Stimulated activated CD8-positive, alpha-beta memory T cell treated with anti-CD3 and anti-CD28 coated beads, Interleukin-15, amount 100 ng/mL, for 4 hours (primary cell): ENCODE measurements around the gene PRR19.
"Not testable (repeated sequence)": the region's sequence is repeated elsewhere in the genome, so short reads cannot be mapped to it uniquely, and the experiment has no call there.

Source experiments
- DNase-seq, 2 donors: peaks; one replicate each; pipeline ENCODE4 v3.0.0-alpha.2; 2020; ENCODE audit warnings: low read depth in 2 of 2

PRR19 gene

GRCh38 chr19:42325896-42326771 is 24.2 kb downstream of the PRR19 start:
- DNase-seq: no peak

GRCh38 chr19:42326969-42327368 is 25.0 kb downstream of the PRR19 start:
- DNase-seq: no peak

- no peak for DNase-seq
These were observed 25.4 kb downstream of the PRR19 start for GRCh38 chr19:42327381-42327780.

GRCh38 chr19:42328106-42328505 is 26.2 kb downstream of the PRR19 start:
- DNase-seq: no peak

- DNase-seq: no peak
These were observed 26.9 kb downstream of the PRR19 start for GRCh38 chr19:42328854-42329253.

- no peak for DNase-seq
These were observed 28.3 kb downstream of the PRR19 start for GRCh38 chr19:42330241-42330711.

- DNase-seq: not testable (repeated sequence)
These were observed 29.4 kb downstream of the PRR19 start for GRCh38 chr19:42331333-42331732.

- DNase-seq: no peak
These were observed 30.1 kb downstream of the PRR19 start for GRCh38 chr19:42332059-42332458.

GRCh38 chr19:42333018-42333417 is 31.1 kb downstream of the PRR19 start:
- no peak for DNase-seq

GRCh38 chr19:42333975-42334696 is 32.2 kb downstream of the PRR19 start:
- DNase-seq: no peak

- no peak for DNase-seq
These were observed 32.9 kb downstream of the PRR19 start for GRCh38 chr19:42334697-42335373.

- DNase-seq: no peak
These were observed 33.5 kb downstream of the PRR19 start for GRCh38 chr19:42335374-42335936.

- DNase-seq: no peak
These were observed 34.0 kb downstream of the PRR19 start for GRCh38 chr19:42335971-42336370.

- DNase-seq: not testable (repeated sequence)
These were observed 37.4 kb downstream of the PRR19 start for GRCh38 chr19:42339126-42339860.

- not testable (repeated sequence) for DNase-seq
These were observed 38.0 kb downstream of the PRR19 start for GRCh38 chr19:42339922-42340321.

- DNase-seq: no peak
These were observed 41.6 kb downstream of the PRR19 start for GRCh38 chr19:42343344-42344110.

- DNase-seq: no peak
These were observed 42.5 kb downstream of the PRR19 start for GRCh38 chr19:42344336-42344893.

- no peak for DNase-seq
These were observed 43.4 kb downstream of the PRR19 start for GRCh38 chr19:42345191-42345812.

GRCh38 chr19:42348211-42348610 is 46.3 kb downstream of the PRR19 start:
- DNase-seq: no peak
